ENCODE data around the gene SLC47A2.

SLC47A2 gene

DNA sequence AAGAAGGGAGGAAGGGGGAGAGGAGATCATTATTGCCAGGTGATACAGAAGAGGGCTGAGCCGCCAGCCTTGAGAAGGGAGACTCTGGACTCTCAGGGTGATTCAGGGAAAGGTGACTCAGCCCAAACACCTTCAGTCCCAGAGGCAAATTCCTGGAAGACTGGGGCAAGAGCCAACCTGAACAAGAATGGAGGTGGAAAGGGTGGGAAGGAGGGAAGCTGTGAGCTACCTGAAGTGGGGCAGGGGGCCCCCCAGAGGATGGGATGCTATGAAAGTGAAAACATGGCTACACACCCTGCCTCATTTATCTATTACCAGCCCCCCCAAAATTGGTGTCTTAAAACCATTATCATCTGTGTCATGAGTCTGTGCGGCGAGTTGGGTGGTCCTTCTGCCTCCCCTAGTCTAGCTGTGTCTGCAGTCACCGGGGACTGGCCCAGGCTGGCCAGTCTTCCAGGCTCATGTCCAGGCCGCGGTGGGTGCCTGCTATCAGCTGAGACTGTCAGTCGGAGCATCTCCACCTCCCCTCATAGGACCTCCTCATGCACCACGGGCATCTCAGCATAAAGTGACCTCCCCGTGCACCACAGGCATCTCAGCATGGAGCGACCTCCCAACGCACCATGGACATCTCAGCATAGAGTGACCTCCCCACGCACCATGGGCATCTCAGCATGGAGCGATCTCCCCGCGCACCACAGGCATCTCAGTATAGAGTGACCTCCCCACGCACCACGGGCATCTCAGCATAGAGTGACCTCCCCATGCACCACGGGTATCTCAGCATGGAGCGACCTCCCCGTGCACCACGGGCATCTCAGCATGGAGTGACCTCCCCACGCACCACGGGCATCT, 3.2 kb upstream of the SLC47A2 start:
- TF ChIP-seq, protein P1, sequence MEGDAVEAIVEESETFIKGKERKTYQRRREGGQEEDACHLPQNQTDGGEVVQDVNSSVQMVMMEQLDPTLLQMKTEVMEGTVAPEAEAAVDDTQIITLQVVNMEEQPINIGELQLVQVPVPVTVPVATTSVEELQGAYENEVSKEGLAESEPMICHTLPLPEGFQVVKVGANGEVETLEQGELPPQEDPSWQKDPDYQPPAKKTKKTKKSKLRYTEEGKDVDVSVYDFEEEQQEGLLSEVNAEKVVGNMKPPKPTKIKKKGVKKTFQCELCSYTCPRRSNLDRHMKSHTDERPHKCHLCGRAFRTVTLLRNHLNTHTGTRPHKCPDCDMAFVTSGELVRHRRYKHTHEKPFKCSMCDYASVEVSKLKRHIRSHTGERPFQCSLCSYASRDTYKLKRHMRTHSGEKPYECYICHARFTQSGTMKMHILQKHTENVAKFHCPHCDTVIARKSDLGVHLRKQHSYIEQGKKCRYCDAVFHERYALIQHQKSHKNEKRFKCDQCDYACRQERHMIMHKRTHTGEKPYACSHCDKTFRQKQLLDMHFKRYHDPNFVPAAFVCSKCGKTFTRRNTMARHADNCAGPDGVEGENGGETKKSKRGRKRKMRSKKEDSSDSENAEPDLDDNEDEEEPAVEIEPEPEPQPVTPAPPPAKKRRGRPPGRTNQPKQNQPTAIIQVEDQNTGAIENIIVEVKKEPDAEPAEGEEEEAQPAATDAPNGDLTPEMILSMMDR (IDR thresholded peaks at IDR 0.05; ENCODE audit: borderline replicate concordance, insufficient read depth, low read depth, low read length): no peak
- no peak overlapping the region for H3K4me3 ChIP-seq (ENCODE audit: low read depth, low read length)

DNA sequence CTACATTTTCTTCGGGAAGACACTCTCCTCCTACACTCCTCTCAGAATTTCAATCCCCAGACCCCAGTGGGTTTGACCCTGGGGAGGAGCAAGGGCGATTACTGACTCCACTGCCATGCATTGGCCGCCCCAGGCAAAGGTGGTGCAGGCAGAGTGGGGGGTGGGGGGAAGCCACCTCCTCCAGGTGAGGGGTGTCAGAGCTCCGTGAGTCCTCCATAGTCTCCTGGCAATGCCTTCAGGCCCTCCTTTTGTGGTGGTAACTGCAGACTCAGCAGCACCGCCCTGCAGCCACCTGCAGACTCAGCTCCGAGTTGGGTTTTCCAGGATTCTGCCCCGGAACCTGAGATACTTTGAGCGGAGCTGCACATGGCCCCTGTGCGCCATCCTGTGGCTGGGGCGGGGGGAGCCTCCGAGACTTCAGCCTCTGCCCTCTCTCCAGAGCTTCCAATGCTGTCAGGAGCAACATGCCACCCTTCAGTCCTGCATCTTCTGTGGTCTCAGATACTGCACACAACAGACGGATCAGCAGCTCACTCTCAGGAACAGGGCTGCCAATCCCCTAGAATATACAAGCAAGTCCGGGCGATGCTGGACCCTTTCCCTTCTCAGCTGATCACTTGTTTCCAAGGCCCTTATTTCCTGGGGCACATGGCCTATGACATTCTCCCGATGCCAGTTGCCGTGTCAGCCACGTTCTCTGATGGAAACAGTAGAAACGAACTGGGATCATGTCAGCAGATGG, 2.4 kb upstream of the SLC47A2 start:
- TF ChIP-seq, protein P1 (IDR thresholded peaks at IDR 0.05; ENCODE audit: borderline replicate concordance, insufficient read depth, low read depth, low read length): no peak
- no peak overlapping the region for H3K4me3 ChIP-seq (ENCODE audit: low read depth, low read length)

DNA sequence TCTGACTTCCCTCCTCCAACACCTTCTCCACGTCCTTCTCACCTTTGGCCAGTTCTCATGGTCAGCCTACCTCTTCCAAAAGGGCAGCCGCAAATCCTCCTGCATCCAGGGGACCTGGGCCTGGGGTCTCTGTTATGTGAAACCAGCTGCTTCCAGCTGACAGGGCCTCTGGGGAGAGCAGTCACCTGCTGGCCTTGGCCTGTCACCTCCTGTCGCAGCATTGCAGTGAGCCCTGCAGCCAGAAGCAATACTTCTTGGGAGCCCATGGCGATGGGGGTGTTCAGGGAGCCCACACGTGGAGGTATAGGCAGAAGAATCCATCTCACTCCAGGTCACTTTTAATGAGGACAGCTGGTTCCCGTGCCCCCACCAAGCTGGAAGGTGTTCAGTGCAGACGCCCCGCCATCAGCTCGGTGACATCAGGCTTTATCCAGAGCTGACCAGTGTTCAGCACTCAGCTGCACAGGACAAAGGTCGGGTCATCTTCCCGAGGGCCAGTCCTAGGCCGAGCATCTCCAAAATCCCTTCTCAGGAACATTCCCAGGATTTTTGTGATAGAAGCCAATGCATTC, 1.7 kb upstream of the SLC47A2 start:
- no peak overlapping the region for H3K4me3 ChIP-seq (ENCODE audit: low read depth, low read length)
- TF ChIP-seq, protein P1 (IDR thresholded peaks at IDR 0.05; ENCODE audit: borderline replicate concordance, insufficient read depth, low read depth, low read length): no peak

DNA sequence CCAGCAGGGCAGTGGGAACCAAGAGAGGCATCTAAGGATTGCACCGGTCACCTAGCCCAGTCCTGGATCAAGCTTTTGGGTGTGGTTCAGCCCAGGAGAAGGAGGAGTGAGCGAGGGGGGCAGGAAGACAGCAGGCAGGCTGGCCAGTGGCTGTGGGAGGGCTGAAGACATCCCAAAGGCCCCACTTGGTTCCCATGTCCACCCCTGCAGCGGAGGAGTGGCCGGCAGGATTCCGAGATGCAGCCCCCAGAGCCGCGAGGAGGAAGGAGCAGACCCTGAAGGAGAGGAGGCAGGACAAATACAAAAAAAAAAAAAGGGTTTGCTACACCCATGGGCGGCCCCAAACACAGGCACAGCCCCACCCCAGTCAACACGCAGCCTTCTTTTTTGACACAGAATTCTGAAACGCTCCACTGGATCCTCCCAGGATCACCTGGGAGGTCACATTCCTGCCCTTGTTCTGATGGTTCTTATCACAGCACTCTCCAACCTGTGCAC, 1.1 kb upstream of the SLC47A2 start:
- TF ChIP-seq, protein P1 (IDR thresholded peaks at IDR 0.05; ENCODE audit: borderline replicate concordance, insufficient read depth, low read depth, low read length): no peak

DNA sequence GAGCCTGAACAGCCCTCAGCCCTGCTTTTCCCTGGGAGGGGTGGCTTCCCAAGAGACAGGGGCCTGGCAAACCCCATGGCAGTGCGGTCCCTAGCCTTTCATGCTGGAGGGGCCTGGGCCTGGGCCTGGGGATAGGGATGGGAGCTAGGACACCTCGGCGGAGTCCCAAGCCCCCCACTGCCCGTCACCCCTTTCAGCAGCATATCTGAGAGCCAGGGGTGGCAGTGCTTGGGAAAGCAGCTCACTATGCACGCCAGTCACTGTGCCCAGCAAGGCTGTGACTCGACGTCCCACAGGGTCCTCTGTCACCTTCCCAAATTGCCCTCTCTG, 612 bp upstream of the SLC47A2 start:
- H3K4me3 ChIP-seq (ENCODE audit: low read depth, low read length): no peak overlapping the region
- TF ChIP-seq, protein P1 (IDR thresholded peaks at IDR 0.05; ENCODE audit: borderline replicate concordance, insufficient read depth, low read depth, low read length): no peak

More for the DNA sequence above, 1.1 kb upstream of the SLC47A2 start:
- no peak overlapping the region for H3K4me3 ChIP-seq (ENCODE audit: low read depth, low read length)

DNA sequence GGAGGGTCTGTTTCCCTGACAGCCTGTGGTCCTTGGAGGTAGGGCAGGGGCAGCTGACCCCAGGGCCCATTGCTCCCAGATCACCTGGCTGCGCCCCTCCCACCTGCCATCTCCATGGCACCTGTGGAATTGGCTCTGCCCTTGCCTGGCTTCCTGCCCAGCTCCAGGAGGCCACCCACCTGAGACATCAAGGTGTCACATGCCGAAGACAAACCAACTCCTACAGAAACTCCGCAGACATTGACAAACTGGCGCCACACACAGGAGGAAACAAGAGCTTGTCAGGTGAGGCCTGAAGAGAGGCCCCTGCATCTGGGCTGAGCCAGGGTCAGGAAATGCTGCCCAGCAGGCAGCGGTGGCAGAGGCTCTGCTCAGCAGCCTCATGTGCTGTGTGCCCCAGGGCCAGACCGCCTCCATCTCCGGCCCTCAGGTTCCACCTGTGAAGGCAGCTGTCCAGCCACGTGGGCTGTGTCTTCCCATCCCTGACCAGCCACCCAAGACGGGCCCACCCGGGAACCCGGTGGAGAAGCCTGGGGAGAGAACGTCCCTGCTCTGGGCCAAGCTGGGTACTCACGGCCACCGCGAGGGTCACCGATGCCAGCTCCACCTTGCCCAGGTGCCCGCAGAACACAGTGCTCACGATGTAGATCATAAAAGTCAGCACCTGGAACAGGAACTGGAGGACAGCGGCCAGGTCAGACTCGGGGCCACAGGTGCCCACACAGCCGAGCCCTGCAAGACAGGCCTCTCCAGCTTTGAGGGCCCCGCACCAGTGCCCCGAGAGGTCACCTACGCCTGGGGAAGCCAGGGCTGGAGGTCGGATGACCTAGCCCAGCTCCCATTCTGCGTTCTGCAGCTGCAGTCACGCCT, 1.6 kb downstream of the SLC47A2 start:
- H3K4me3 ChIP-seq (ENCODE audit: low read depth, low read length): no peak overlapping the region
- TF ChIP-seq, protein P1 (IDR thresholded peaks at IDR 0.05; ENCODE audit: borderline replicate concordance, insufficient read depth, low read depth, low read length): no peak
